ENCODE data around the gene CHAC2.

GRCh38 chr2:53755121-53755520 is 12.5 kb upstream of the CHAC2 start:
- TF ChIP-seq CTCF (IDR thresholded peaks at IDR 0.05) (no peak), EZH2phosphoT487 (IDR thresholded peaks at IDR 0.05) (no peak), EZH2 (IDR thresholded peaks at IDR 0.05) (no peak)

All from neural progenitor cell (in vitro differentiated cells).